GM12874 (cell line): ENCODE data around the gene OSBP2.

ENCODE experiments used
- CTCF ChIP-seq: IDR thresholded peaks from 2 replicates; pipeline ENCODE4 v1.5.1; 2011; ENCODE audit warnings: low read depth, mild to moderate bottlenecking, control low read depth, low read length, moderate library complexity; ENCODE audit not compliant: insufficient read depth

The OSBP2 gene

DNA sequence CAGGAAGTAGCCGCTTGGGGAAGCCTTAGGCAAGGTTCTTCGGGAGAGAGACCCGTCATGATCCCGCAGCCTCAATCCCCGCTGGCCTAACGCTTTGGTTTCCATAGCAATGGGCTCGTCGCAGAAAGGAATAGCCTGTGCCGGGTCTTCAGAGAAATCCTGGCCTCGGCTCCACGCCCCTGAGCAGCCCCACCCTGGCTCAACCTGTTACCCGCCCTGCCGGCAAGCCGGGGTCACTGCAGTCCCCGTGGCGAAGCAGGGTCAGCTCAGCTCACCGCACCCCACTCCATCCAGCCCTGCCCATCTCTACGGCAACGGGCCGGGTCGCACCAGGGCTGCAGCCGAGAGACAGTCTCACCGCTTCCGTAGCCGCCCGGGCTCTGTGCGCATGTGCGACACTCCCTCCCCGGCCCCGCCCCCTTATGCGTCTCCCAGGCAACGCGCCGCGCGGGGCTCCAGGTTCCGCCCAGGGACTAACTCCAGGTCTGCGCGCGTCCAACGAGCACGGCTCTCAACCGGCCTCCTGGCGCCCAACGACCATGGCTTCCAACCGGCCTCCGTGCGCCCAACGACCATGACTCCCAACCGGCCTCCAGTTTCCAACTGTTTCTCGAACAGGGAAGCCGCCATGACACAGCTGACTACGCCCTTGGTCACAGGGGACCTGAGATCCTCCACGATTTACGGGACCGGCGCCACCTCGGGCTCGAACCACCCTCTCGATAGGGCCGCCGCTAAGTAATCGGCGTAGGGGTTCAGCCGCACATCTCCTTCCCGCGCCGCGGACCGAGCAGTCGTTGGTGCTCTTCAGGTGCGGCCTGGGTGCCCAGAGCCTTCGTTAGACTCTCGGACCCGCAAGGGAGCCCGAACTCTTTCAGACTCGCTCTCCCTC lies 26.9 kb upstream of the OSBP2 start, which contains the start of gene DUSP18:
TSS of gene DUSP18 (minus strand) at position 382 of the 892 bp plus-strand sequence. CDS start 3,872 bp downstream, outside the sequence.
- TF ChIP-seq CTCF: peak; percentile 66

- TF ChIP-seq CTCF: no peak
Measured at GRCh38 chr22:30668386-30668710, 26.3 kb upstream of the OSBP2 start.

DNA sequence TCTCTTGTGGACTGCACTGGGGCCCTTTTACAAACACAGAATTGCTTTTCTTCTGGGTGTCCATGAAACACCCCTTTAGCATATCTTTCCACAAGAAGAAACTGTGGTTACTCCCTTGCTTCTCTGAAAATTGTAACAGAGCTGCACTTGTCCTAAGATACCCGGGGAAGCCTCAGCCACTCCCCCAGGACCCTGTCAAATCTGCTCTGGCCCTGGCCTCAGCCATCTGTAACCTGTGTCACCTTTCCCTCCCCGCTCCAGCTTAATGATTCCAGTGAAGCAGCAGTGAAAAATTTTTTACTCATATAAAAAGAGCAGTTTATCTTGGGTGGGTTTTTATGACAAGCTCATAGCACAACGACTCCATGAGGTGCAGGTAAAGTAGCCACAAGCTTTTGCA lies 23.6 kb upstream of the OSBP2 start:
- TF ChIP-seq CTCF: no peak

- TF ChIP-seq CTCF: no peak
Measured at GRCh38 chr22:30673136-30673535, 21.5 kb upstream of the OSBP2 start.

DNA sequence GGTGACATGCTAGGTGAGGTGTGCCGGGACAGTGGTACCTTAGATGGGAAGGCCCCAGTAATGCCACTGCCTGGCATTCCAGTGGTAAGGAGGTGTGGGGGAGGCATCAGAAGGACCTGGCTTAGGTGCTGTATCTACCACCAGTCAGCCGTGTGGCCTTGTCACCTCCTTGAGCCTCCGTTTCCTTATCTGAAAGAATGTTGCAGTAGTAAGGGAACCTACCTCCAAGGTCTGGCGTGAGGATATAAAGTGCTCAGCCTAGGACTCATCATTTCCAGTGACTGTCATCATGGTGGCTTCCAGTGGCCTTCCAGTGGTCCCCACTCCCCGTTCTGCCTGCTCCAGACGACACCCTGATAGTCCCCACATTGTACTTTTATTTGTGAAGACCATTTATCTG lies 20.2 kb upstream of the OSBP2 start:
- no peak for TF ChIP-seq CTCF

DNA sequence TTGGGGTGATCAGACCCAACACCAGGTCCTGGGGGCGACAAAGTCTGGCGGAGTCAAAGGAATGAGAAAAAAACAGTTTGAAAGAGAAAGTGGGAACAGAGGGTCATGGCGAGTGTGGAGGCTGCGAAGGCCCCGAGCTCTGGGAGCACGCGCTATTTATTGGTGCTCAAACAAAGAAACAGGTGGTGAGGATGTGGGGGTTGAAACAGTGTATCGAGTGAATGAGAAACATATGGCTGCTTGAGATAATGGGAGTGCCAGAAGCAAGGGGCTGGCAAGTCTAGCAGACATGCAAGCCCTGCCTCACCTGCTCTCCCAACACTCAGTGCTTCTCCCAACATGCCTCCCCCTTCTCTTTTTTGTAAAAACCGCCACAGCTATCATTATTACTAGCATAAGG lies 19.2 kb upstream of the OSBP2 start:
- TF ChIP-seq CTCF: no peak

- no peak for TF ChIP-seq CTCF
Measured at GRCh38 chr22:30680991-30681770, 13.5 kb upstream of the OSBP2 start.
